HepG2 (cell line): ENCODE measurements around the gene ELAVL3. TPM values are rescaled to one million over a fixed set of nuclear protein-coding genes. Genes with fewer than 3 reads are reported as not detected.

ENCODE experiments used
- ADNP ChIP-seq: sonication (generic); formaldehyde crosslinking; IDR thresholded peaks from 2 replicates; pipeline ENCODE4 v1.4.0; 2020; ENCODE audit warnings: missing genetic modification reagents
- ARHGAP35 ChIP-seq: sonication (generic); formaldehyde crosslinking; IDR thresholded peaks from 2 replicates; pipeline ENCODE4 v1.9.0; 2022; ENCODE audit warnings: mild to moderate bottlenecking, inconsistent platforms, moderate library complexity, missing genetic modification reagents, borderline replicate concordance
- BORCS8-MEF2B ChIP-seq: sonication (generic); formaldehyde crosslinking; IDR thresholded peaks from 2 replicates; pipeline ENCODE4 v1.8.0; 2022; ENCODE audit warnings: mild to moderate bottlenecking, missing genetic modification reagents
- GPBP1L1 ChIP-seq: sonication (generic); formaldehyde crosslinking; IDR thresholded peaks from 2 replicates; pipeline ENCODE4 v1.5.0; 2020; ENCODE audit warnings: mild to moderate bottlenecking, missing genetic modification reagents
- HOXA5 ChIP-seq: sonication (generic); formaldehyde crosslinking; IDR thresholded peaks from 2 replicates; pipeline ENCODE4 v1.4.0; 2020; ENCODE audit warnings: missing genetic modification reagents
- HOXD1 ChIP-seq: sonication (generic); formaldehyde crosslinking; IDR thresholded peaks from 2 replicates; pipeline ENCODE4 v1.5.0; 2020; ENCODE audit warnings: missing genetic modification reagents
- IKZF1 ChIP-seq: fragments of 450-650 bp; IDR thresholded peaks from 2 replicates; pipeline ENCODE4 v1.7.1; 2016
- KLF12 ChIP-seq: sonication (generic); formaldehyde crosslinking; IDR thresholded peaks from 2 replicates; pipeline ENCODE4 v1.4.0; 2020; ENCODE audit warnings: missing genetic modification reagents, borderline replicate concordance
- MBNL3 ChIP-seq: fragments of 250-450 bp; sonication (Bioruptor Pico); conservative IDR thresholded peaks from 2 replicates; pipeline ENCODE4 v1.8.0; 2022; ENCODE audit warnings: mild to moderate bottlenecking, inconsistent platforms
- NCOA5 ChIP-seq: sonication (generic); formaldehyde crosslinking; IDR thresholded peaks from 2 replicates; pipeline ENCODE4 v1.4.0; 2020; ENCODE audit warnings: missing genetic modification reagents
- NFYC ChIP-seq: IDR thresholded peaks from 2 replicates; pipeline ENCODE4 v1.6.1; 2016; ENCODE audit warnings: missing genetic modification reagents, missing compliant biosample characterization
- NR2C2 ChIP-seq: sonication (generic); formaldehyde crosslinking; IDR thresholded peaks from 2 replicates; pipeline ENCODE4 v1.4.0; 2020; ENCODE audit warnings: missing genetic modification reagents, mild to moderate bottlenecking, moderate library complexity, borderline replicate concordance
- NR2F1 ChIP-seq, 2 experiments: fragments of 450-650 bp in 1 of 2; formaldehyde crosslinking in 1 of 2; IDR thresholded peaks; 2 replicates each; pipeline versions ENCODE4 v1.5.0 to v1.6.1; 2016 to 2020; ENCODE audit warnings: mild to moderate bottlenecking in 1 of 2, missing compliant biosample characterization in 1 of 2, missing genetic modification reagents in 1 of 2, moderate library complexity in 1 of 2
- PATZ1 ChIP-seq: sonication (generic); formaldehyde crosslinking; IDR thresholded peaks from 2 replicates; pipeline ENCODE4 v1.4.0; 2020; ENCODE audit warnings: missing genetic modification reagents
- RFX1 ChIP-seq: fragments of 450-650 bp; IDR thresholded peaks from 2 replicates; pipeline ENCODE4 v1.6.1; 2017
- RFX5 ChIP-seq: IDR thresholded peaks from 2 replicates; pipeline ENCODE4 v1.6.1; 2011; ENCODE audit warnings: low read depth, low read length, improper control_type of control experiment
- TBX2 ChIP-seq: sonication (generic); formaldehyde crosslinking; IDR thresholded peaks from 2 replicates; pipeline ENCODE4 v1.5.0; 2020; ENCODE audit warnings: missing genetic modification reagents, mild to moderate bottlenecking, borderline replicate concordance
- TBX3 ChIP-seq: fragments of 450-650 bp; IDR thresholded peaks from 2 replicates; pipeline ENCODE4 v1.6.1; 2017; ENCODE audit warnings: antibody characterized with exemption, mild to moderate bottlenecking, inconsistent platforms, borderline replicate concordance
- ZBTB8A ChIP-seq: sonication (generic); formaldehyde crosslinking; IDR thresholded peaks from 2 replicates; pipeline ENCODE4 v1.4.0; 2020; ENCODE audit warnings: mild to moderate bottlenecking, low read depth, missing genetic modification reagents, borderline replicate concordance
- ZFP36L2 ChIP-seq: sonication (generic); formaldehyde crosslinking; IDR thresholded peaks from 2 replicates; pipeline ENCODE4 v1.4.0; 2020; ENCODE audit warnings: missing genetic modification reagents
- ZKSCAN1 ChIP-seq: fragments of 150-350 bp; IDR thresholded peaks from 2 replicates; pipeline ENCODE4 v1.6.1; 2014; ENCODE audit warnings: low read length
- ZNF256 ChIP-seq: sonication (generic); formaldehyde crosslinking; conservative IDR thresholded peaks from 2 replicates; pipeline ENCODE4 v1.4.0; 2020; ENCODE audit warnings: missing genetic modification reagents
- ZNF276 ChIP-seq: sonication (generic); formaldehyde crosslinking; IDR thresholded peaks from 2 replicates; pipeline ENCODE4 v1.4.0; 2020; ENCODE audit warnings: mild to moderate bottlenecking, low read depth, missing genetic modification reagents
- ZNF383 ChIP-seq: sonication (generic); formaldehyde crosslinking; IDR thresholded peaks from 2 replicates; pipeline ENCODE4 v1.4.0; 2020; ENCODE audit warnings: missing genetic modification reagents, mild to moderate bottlenecking, borderline replicate concordance
- ZNF672 ChIP-seq: sonication (generic); formaldehyde crosslinking; IDR thresholded peaks from 2 replicates; pipeline ENCODE4 v1.8.1; 2022; ENCODE audit warnings: missing genetic modification reagents
- ZNF747 ChIP-seq: sonication (generic); formaldehyde crosslinking; IDR thresholded peaks from 2 replicates; pipeline ENCODE4 v1.8.1; 2023; ENCODE audit warnings: missing genetic modification reagents, mild to moderate bottlenecking, borderline replicate concordance
- ZNF766 ChIP-seq: sonication (generic); formaldehyde crosslinking; IDR thresholded peaks from 2 replicates; pipeline ENCODE4 v1.5.0; 2020; ENCODE audit warnings: missing genetic modification reagents, borderline replicate concordance
- ZNF792 ChIP-seq: IDR thresholded peaks from 2 replicates; pipeline ENCODE4 v1.6.1; 2016
- ZSCAN29 ChIP-seq: sonication (generic); formaldehyde crosslinking; conservative IDR thresholded peaks from 2 replicates; pipeline ENCODE4 v1.4.0; 2020; ENCODE audit warnings: mild to moderate bottlenecking, missing genetic modification reagents
- polyA plus RNA-seq, 8 experiments: library from polyadenylated mRNA; depleted of rRNA in 3 of 8; stranded (reverse) in 7 of 8; unstranded in 1 of 8; fragments of >200 nt; fragmentation: Illumina TruSeq in 4 of 8; extraction: Trizol in 4 of 8; gene quantifications; 2 replicates each; pipeline versions ENCODE4 v1.2.1 to v1.2.3, GENCODE V29; 2011 to 2016; ENCODE audit warnings: low read depth in 4 of 8, missing spikeins in 1 of 8, mixed read lengths in 1 of 8; ENCODE audit not compliant: insufficient read depth in 1 of 8
- total RNA-seq, 5 experiments: library from RNA; depleted of rRNA; stranded (reverse); fragments of >200 nt; fragmentation: Illumina TruSeq; extraction: Trizol; gene quantifications; 2 replicates each; pipeline ENCODE4 v1.2.3, GENCODE V29; 2016; ENCODE audit warnings: low read depth in 1 of 5

The ELAVL3 gene
- total and polyA plus RNA-seq, 2 of the 13 experiments (the other 11 are each of a cell fraction or from before 2014, with no cell fraction given) = 0.03 TPM; not detected in 1

DNA sequence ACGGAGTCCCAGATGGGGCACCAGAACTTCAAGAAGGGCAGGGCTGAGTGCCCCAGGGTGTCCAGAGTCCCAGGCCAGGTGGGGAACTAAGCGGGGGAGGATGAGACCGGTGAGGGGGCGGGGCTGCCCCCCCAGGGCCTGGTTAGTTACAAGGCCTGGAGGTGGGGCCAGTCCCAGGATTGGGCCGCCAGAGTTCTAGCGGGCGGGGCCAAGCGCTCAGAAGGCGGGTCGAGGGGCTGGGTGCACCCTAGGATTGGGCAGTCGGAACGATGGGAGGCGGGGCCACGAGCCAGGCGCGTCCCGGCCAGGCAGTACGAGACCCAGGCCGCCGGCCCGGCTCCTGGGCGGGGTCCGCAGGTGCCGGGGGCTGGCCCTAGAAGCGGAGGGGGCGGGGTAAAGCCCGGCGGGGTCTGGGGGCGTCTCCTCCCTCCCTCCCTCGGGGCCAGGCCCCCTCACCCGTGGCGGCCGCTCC lies 24.2 kb upstream of the ELAVL3 start (continued):
- no peak for TF ChIP-seq ZNF672 (CRISPR knock-in tag)
- TF ChIP-seq TBX2 = no peak; the same call in 1 of the 2 replicates
- no peak for TF ChIP-seq ADNP (CRISPR knock-in tag)
- no peak for TF ChIP-seq ZKSCAN1
- peak; percentile 95 for TF ChIP-seq PATZ1 (CRISPR knock-in tag)
- no peak for TF ChIP-seq NCOA5 (CRISPR knock-in tag)
- TF ChIP-seq ARHGAP35 (CRISPR knock-in tag) = peak; percentile 32; the same call in 1 of the 2 replicates
- TF ChIP-seq ZSCAN29 (CRISPR knock-in tag) = no peak
- TF ChIP-seq NR2F1 (CRISPR knock-in tag; IDR thresholded peaks at IDR 0.05) = no peak
- no peak for TF ChIP-seq RFX1
- TF ChIP-seq IKZF1 = no peak
- no peak for TF ChIP-seq ZNF747 (CRISPR knock-in tag)
- TF ChIP-seq HOXD1 (CRISPR knock-in tag) = no peak
- TF ChIP-seq NFYC = peak; percentile 77
- TF ChIP-seq KLF12 = 0 out of 2 replicates have a peak, but pooled peaks have one; percentile 2
- 0 out of 2 replicates have a peak, but pooled peaks have one; percentile 8 for TF ChIP-seq ZNF792 (CRISPR knock-in tag)
- no peak for TF ChIP-seq ZNF276 (CRISPR knock-in tag)
- no peak for TF ChIP-seq ZBTB8A
- TF ChIP-seq ZNF766 (CRISPR knock-in tag) = no peak
- no peak for TF ChIP-seq MBNL3 (CRISPR knock-in tag)
- no peak for TF ChIP-seq ZNF383 (CRISPR knock-in tag)
- TF ChIP-seq HOXA5 (CRISPR knock-in tag) = peak; percentile 16; the same call in 1 of the 2 replicates
- no peak for TF ChIP-seq TBX3
- no peak for TF ChIP-seq BORCS8-MEF2B (CRISPR knock-in tag)
- TF ChIP-seq GPBP1L1 (CRISPR knock-in tag) = no peak
- TF ChIP-seq ZFP36L2 (CRISPR knock-in tag) = no peak
- TF ChIP-seq NR2C2 (CRISPR knock-in tag) = no peak
- TF ChIP-seq ZNF256 (CRISPR knock-in tag) = no peak
- no peak for TF ChIP-seq RFX5
